GM19035 (cell line): ENCODE measurements around the gene RELN.
"Not testable (repeated sequence)": the region's sequence is repeated elsewhere in the genome, so short reads cannot be mapped to it uniquely, and the experiment has no call there.

ENCODE experiments used
- ATAC-seq: cut with Tn5 transposase; IDR thresholded peaks from one replicate; pipeline ENCODE4 v1.9.1; 2021; ENCODE audit not compliant: unreplicated experiment

The RELN gene

DNA sequence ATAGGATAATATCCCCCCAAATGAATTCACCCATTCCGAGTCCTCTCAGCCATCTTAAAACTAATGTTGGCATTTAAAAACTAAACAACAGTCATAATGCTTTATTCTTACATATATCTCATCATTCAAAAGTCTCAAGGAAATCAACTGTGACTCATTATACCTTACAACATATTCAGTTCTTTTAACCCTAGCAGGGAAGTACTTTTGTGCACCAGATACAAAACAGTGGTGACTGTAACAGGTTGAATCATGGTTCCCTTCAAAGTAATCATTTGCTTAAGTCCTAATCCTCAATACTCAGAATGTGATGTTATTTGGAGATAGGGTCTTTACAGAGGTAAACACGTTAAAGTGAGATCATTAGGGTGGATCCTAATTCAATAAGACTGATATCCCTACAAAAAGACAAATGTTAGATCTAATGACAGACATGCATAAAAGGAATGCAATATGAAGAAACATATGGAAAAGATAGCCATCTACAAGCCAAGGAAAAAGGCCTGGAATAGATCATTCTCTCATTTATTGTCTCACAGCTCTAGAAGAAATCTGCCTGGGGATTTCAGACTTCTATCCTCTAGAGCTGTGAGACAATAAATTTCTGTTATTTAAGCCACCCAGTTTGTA lies 42.3 kb downstream of the RELN start:
- no peak for ATAC-seq

DNA sequence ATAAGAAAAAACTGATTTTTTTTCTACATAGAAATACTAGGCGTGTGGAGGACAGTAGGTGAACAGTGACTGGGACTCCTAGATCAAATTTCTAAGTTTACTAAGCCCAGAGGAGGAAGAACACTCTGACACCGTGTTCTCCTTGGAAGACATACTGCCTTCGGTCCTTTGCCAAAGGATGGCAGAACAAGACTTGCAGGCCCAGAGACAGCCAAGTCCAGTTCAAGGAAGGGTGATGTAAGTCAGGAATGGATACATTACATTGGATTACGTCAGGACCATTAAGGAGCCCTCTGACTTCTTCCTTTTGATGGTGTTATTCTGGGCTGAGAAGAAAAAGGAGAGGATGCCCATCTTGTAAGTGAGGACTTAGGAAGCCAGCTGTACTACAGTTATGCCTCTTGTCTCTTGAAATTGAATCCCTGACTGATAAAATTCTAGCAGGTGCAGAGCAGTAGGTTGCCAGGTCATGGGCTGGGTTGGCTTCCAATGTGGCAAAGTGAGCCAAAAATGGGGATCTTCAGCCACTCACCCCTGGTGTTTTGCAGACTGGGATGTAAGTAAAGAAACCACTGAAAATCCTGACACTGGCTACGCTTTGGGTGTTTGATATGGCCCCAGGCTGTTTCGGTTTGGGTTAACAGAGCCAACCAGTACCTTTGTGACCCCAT lies 45.1 kb downstream of the RELN start:
- no peak for ATAC-seq

DNA sequence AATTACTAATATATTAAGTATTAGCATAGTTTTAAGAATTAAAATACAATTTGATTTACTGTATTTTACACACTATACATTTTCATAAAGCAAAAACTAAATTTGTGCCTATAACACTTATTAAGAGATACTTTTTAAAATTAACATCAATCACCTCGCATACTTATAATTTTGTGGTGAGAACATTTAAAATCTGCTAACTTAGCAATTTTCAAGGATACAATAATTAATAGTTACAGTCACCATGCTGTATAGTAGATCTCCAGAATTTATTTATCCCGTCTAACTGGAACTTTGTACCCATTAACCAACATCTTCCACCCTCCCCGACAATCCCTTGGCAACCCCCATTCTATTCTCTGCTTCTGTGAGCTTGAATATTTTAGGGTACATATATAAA lies 47.5 kb downstream of the RELN start:
- ATAC-seq = no peak

DNA sequence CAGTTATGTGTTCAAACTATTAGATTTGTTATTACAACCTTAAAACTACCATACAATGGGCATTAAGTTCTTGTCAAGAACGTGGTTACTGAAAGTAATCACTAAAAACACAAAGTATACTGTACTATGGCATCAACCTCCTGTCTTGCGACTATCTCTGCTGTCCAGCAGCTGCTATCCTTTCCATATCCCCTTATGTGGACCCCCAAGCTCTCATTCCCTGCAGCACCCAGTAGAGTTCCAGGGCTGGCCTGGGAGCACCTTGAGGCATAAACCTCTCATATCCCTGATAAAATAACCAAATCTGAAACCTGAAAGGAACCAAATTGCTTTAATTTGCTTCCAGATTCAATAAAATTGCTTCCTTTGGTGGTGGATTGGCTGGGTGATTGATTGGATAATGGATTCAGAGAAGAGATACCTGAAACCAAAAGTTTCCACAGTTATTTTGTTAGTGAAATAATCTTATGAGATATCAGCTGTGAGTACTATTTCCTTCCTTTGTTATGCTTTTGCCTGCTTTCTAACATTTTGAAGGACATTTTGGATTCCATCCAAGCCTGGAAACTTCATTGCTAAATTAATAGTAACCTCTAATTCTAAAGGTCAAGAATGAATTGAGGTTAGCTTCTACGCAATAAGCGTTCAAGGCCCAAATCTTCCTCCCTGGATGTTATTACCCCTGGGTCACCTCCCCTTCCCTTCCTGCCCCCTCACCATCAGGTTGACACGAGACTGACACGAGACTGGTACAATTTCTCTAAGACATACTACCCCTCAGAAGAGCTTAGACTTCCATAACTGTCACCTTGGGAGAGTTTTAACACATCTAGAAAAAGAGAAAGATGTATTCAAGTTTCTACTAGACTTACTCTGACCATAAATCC lies 48.8 kb downstream of the RELN start:
- no peak for ATAC-seq

DNA sequence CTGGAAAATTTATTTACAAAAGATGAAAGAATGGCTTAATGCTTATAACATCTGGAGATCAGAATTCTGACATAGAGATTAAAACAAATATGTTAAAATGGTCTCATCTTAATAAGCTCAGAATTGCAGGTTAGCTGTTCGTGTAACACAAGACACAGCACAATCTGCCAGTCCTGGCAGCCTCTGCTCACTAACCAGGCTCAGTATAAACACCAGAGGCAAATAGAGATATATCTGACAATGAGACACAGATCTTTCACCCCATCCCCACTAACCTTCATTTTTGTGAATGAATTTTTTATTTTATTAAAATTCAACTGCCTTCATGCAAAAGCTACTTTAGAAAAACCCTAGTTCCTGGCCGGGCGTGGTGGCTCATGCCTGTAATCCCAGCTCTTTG lies 51.8 kb downstream of the RELN start:
- no peak for ATAC-seq

DNA sequence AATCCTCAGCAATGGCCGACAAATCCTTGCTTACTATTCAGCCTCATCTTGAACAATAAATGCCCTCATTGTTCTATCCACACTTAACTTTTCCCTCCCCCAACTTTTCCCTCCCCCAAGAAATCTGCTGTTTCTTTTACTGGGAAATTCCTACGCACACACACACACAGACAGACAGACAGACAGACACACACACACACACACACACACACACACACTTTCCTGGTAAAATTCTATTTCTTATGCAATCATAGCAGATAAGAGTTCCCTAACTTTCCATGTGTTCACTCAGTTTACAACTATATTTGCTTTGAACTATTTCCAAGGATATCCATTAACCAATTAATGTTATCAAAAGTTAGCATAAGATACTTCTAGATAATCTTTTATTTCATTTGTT lies 52.9 kb downstream of the RELN start:
- no peak for ATAC-seq

DNA sequence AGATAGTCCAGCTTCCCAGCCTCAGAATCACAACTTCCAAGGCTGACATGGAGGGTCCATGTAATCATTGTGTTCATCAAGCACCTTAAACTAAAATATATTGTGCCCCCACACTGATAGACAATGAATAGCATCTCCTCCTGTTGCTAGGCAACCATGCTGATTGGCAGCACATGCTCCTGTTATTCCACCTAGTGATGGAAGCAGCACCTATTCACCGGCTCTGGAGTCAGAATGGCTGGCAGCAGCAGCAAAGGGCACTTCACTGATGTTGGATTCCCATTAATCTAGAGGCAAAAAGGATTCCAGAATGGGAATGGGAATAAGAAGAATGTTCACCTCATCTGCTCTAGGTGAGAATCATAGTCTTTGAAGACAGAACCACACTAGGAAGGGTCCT lies 55.0 kb downstream of the RELN start:
- ATAC-seq = no peak

DNA sequence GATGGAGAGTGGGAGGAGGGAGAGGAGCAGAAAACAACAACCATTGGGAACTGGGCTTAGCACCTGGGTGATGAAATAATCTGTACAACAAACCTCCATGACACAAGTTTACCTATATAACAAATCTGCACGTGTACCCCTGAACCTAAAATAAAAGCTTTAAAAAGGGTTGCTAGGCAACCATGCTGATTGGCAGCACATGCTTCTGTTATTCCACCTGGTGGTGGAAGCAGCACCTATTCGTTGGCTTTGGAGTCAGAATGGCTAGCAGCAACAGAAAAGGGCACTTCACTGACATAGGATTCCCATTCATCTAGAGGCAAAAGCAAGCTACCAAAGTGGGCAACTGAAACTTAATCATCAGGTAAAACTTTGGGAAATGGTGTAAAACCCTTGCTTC lies 57.1 kb downstream of the RELN start:
- no peak for ATAC-seq

DNA sequence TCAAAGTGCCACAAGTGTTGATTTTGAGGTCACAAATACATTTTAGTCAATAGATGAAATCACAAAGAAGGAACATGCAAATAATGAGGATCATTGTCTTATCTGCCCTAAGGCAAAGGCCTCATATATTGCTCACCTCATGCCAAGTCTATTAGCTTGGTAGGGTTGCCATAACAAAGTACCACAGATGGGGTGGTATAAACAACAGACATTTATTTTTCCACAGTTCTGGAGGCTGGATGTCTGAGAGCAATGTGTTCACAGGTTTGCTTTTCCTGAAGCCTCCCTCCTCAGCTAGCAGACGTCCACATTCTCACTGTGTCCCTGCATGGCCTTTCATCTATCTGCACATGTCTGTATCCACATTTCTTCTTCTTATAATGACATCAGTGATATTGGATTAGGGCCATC lies 59.6 kb downstream of the RELN start:
- no peak for ATAC-seq

DNA sequence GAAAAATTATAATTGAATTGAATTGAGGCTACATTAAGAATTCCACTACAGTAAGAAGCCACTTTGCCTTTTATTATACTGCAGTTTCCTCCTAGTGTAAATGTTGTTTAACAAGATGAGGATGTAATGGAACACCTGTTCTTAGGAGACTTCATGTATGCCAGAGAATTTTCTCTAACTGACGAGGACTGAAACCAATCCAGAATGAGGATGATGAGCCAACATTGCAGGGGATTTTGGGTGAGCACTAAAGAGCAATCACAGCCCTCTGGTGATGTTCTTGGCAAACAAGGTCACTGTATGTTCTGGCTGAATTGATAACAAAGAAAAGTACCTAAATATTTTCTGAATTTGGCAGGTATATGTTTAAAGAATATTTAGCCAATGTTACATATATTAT lies 60.9 kb downstream of the RELN start:
- ATAC-seq = no peak

DNA sequence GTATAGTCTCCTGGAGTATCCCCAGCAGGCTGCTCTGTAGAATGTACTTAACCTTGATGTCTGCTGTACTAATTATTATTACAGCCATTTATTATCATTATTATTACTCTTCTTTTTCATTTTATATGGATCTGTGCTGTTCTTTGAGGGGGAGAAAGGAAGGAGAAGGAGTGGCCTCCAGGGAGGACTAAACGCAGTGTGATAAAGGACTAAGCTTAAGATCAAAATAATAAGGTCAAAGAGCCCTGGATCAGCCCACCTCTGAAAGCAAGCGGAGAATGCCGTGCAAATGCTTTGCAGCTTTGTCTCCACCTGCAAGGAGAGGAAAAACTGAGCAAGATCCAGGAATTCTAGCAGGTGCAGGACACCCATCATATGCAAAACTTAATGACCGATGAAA lies 65.3 kb downstream of the RELN start:
- ATAC-seq = no peak

DNA sequence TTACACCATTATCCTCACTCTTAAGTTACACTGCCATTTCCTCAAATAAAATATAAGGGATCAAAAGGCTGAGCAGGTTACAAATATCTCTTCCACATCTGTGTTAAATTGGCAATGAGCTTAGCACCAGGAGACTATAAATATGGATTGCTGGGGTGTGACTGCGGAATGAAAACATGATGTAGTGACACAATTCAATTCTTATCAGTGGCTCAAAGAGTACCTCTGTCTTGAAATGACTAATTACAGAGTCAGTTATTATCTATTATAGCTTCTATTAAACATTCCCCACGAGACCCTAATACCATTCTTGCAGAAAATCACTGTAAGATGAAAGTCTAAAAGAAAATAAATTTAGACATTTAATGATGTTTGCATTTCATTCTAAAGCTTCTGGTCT lies 67.1 kb downstream of the RELN start:
- ATAC-seq = no peak

DNA sequence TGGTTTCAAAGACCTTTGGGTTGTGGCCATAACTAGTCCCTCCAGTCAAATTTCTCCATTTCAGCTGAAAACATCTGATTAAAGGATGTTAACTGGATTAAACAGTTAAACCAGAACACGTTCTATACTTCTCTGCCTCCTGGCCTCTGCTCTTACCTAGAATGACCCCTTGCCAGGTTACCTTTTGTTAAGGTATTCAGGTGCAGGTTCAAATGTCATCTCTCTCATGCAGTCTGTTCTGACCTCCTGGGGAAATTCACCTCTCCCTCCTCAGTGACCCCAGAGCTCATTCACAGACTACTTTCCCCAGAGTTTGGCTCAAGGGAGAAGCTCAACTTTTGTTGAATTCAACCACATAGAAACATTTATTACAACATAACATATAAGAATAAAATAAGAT lies 67.8 kb downstream of the RELN start:
- no peak for ATAC-seq

DNA sequence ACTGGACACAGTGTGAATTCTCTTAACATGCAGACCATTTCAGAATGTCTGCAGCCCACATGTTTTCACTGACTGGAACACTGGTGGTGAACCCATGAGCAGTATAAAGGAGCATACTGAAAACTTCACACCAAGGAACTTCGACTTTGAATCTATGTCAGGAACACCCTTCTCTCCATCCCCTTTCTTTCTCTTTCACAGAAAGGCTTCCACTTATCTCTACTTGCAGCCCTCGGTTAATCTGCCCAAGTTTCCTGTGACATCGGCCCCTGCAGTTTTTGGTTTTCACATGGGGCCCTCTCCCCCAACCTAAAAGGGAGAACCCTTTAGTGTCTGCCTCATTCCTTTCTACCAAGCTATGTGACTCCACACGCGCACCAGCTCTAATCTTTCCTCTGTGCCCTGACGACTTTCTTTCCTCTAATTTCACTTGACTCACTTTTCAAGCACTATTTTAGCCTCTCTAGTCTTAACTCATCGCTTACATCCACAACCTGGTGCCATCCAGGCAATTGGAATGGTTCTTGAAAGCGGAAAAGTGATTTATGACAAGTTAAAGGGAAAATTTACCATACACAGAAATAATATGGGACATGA lies 70.1 kb downstream of the RELN start:
- ATAC-seq = no peak

DNA sequence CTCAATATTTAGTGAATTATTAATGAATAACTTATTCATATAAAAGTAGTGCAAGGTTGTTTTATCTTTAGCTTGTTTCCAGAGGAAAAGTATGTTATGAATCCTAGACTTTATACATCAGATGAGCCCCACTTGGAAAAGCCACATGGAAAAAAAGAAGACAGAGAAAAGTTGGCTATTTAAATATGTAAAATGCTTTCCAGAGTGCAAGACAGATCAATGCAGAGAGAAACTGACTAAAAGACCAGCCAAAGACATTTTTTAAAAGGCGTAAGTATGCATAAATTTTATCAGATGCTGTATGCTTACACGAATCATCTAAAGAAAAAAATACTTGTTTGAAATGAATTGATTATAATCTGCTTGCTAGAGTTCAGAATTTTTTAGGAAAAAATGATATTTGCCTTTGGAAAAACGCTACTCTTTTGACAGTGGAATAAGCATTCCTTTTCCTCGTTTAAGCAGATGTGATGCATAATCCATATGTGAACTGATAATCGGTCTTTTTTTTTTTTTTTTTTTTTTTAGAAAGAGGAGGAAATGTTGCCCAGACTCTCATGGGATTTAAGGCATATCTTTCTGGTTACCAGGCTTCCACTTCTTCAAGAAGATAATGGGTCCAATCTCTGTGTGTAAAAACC lies 70.7 kb downstream of the RELN start:
- no peak for ATAC-seq

DNA sequence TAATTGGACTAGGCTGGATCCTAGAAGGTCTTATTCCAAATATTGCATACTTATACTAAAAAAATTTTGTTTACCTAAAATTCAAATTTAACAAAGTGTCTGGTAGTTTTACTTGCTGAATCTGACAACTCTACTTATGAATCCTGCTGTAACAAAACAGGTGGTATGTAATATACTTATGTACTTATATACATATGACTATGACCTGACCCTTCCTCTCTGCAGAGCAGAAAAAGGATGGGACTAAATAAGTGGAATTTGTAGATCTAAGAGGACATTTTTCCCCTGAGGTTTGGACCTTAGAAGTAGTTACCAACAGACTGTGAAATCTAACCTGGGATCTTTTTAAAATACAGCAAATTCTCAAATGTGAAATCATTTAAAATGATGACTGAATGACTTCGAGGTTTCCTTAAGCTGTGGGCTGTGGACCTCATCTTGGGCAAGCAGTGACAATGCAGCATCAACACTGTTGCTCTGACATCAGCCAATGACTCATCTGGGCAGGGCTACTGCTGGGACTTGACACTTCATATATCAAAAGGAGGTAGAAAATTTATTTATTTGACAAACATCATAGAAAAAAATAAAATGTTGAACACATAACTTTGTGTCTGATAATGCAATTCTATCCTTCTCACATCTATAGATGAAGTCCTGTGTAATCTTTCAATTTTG lies 73.6 kb downstream of the RELN start:
- no peak for ATAC-seq

DNA sequence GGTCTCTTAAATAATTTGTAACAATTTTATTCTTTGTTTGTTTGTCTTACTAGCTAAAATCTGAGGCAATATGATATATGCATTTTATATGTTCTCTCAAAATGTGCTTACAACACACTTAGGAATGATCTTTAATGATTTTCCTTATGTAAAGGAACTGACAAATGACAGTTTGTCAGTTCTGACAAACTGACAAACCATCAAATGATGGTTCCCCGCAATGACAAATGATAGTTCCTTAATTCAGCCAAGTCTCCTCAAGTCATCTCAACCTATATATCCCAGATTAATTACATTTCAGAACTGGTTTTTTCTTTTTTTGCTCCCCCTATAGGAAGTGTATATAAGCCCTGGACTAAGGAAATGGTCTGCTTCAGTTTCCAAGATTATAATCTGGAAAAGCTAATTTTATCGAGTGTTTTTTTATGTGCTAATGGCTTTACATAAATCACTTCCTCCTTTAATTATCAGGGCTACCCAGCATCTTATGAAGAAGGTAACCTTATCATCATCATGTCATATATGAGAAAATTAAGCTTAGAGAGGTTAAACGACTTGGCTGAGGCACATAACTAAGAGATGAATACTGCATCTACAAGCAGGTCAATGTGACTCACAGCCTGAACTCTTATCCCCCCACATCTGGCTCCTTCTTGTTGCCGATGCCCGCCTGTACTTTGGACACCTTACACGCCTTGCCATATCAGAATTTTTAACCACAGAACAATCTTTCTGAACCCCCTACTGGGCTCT lies 75.1 kb downstream of the RELN start:
- no peak for ATAC-seq

DNA sequence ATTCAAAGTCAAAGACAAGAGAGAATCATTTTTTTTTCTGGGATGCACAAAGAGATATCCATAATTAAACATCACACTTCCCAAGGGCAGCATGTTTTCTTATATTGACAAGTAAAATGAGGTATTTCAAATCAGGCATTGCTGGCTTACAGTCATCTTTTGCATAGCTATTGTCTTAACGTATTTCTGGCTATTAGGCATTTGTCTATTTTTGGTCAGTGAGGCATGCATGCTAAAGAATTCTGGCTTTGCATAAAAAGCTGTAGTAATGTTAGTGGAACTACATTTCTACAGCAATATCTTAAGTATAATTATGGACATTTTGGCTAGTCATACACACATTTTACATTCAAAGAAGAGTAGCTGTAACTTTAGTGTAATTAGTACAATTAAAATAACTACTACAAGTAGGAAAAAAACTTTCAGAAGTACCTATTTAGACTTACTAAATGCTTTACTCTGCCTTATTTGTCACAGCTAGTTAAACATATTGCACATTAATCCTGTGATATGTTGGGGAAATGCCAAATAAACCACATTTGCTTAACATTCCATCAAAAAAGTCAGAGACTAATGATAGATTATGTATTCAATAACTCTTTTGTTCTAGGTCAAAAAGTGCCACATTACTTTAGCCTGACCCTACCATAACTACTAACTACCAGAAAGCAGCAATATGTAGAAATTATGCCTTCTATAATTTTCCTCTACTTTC lies 76.4 kb downstream of the RELN start:
- no peak for ATAC-seq

DNA sequence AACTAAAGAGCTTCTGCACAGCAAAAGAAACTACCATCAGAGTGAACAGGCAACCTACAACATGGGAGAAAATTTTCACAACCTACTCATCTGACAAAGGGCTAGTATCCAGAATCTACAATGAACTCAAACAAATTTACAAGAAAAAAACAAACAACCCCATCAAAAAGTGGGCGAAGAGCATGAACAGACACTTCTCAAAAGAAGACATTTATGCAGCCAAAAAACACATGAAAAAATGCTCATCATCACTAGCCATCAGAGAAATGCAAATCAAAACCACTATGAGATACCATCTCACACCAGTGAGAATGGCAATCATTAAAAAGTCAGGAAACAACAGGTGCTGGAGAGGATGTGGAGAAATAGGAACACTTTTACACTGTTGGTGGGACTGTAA lies 78.4 kb downstream of the RELN start:
- not testable (repeated sequence) for ATAC-seq
